SK-N-SH treated with all-trans-retinoic acid at 6 μM for 48 hours (cell line): Measurements from ENCODE around the gene ZNF286A.
"Not testable (repeated sequence)": the region's sequence is repeated elsewhere in the genome, so short reads cannot be mapped to it uniquely, and the experiment has no call there.

Source experiments
- ATAC-seq: fragments of 200-7000 bp; cut with Tn5 transposase; 3 replicates; pipeline ENCODE4 v1.9.1; 2020; ENCODE audit warnings: mild to moderate bottlenecking, moderate library complexity
- ARNTL ChIP-seq: fragments of 450-650 bp; formaldehyde crosslinking; IDR thresholded peaks from 2 replicates; pipeline ENCODE4 v1.5.0; 2020; ENCODE audit warnings: low read depth, mild to moderate bottlenecking, moderate library complexity, borderline replicate concordance
- ESRRG ChIP-seq: fragments of 250-450 bp; sonication (Bioruptor Pico); IDR thresholded peaks from 2 replicates; pipeline ENCODE4 v1.6.1; 2021; ENCODE audit warnings: mild to moderate bottlenecking
- ISL1 ChIP-seq: fragments of 250-450 bp; sonication (Bioruptor Pico); IDR thresholded peaks from 2 replicates; pipeline ENCODE4 v2.1.2; 2022; ENCODE audit warnings: mild to moderate bottlenecking, moderate library complexity
- OSR1 ChIP-seq: fragments of 250-450 bp; sonication (Bioruptor Pico); IDR thresholded peaks from 2 replicates; pipeline ENCODE4 v1.8.0; 2022; ENCODE audit warnings: moderate library complexity, mild to moderate bottlenecking, inconsistent platforms
- TOX ChIP-seq: fragments of 250-450 bp; sonication (Bioruptor Pico); IDR thresholded peaks from 2 replicates; pipeline ENCODE4 v1.8.0; 2021; ENCODE audit warnings: mild to moderate bottlenecking, moderate library complexity, borderline replicate concordance
- TSHZ2 ChIP-seq: fragments of 250-450 bp; sonication (Bioruptor Pico); IDR thresholded peaks from 2 replicates; pipeline ENCODE4 v1.5.0; 2020; ENCODE audit warnings: mild to moderate bottlenecking, moderate library complexity
- ZC3H10 ChIP-seq: fragments of 250-450 bp; sonication (Bioruptor Pico); IDR thresholded peaks from 2 replicates; pipeline ENCODE4 v1.5.1; 2021; ENCODE audit warnings: mild to moderate bottlenecking, moderate library complexity
- ZFP3 ChIP-seq: fragments of 250-450 bp; sonication (Bioruptor Pico); IDR thresholded peaks from 2 replicates; pipeline ENCODE4 v1.5.0; 2020; ENCODE audit warnings: mild to moderate bottlenecking, moderate library complexity
- ZNF565 ChIP-seq: fragments of 450-650 bp; formaldehyde crosslinking; conservative IDR thresholded peaks from 2 replicates; pipeline ENCODE4 v1.5.0; 2020; ENCODE audit warnings: low read depth, mild to moderate bottlenecking, moderate library complexity
- ZNF8 ChIP-seq: fragments of 450-650 bp; formaldehyde crosslinking; IDR thresholded peaks from 2 replicates; pipeline ENCODE4 v1.5.0; 2020; ENCODE audit warnings: mild to moderate bottlenecking, moderate library complexity
- TF ChIP-seq, protein P1 (sequence below): fragments of 250-450 bp; sonication (Bioruptor Pico); IDR thresholded peaks from 2 replicates; pipeline ENCODE4 v1.5.1; 2021; ENCODE audit warnings: mild to moderate bottlenecking, moderate library complexity

Gene ZNF286A

DNA sequence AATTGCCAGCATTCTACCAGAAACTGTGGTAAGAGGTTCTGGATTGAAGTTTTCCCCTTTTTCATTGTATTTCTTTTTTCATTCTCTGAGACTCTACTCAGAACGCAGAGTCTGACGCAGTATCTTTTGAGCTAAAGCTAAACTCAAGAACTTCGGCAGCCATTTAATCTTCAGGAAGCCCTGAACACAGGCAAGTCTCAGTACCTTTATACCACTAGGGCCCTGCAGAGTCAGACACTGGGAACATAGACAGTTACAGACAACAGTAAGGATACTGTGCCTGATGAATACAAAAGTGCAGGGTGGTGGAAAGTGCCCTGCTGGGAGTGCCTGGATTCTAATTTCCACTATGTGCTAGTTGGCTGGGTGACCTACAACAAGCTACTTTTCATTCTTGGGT lies 16.4 kb upstream of the ZNF286A start:
- peak; percentile 25; the same call in 1 of the 3 replicates for ATAC-seq

GRCh38 chr17:15683824-15684478 lies 15.6 kb upstream of the ZNF286A start, which contains the start of gene TRIM16:
TRIM16 (minus strand) TSS chr17:15684311; CDS start chr17:15651609, 32,702 bp downstream.
- ATAC-seq: peak; percentile 97

DNA sequence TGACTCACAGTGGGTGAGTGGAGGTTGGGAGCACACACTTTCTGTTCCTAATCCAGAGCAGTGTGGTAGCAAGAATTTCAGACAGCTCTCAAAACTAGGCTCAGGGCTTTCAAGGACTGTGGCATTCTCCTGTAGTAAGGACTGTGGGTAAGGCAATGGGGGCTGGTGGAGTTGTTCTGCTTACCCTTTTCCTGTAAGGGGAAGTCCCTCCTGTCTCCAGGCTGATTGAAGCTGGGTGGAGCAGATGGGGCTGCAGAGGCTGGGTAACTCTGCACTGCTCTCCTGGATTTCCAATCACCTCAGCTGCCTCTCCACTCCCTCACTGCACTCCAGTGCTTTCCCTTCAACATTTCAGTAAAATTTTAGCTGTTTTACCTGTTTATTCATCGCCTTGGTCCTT lies 12.1 kb upstream of the ZNF286A start:
- not testable (repeated sequence) for ATAC-seq

- peak; percentile 32 for ATAC-seq
These were observed 585 bp upstream of the ZNF286A start for GRCh38 chr17:15698967-15699366.

DNA sequence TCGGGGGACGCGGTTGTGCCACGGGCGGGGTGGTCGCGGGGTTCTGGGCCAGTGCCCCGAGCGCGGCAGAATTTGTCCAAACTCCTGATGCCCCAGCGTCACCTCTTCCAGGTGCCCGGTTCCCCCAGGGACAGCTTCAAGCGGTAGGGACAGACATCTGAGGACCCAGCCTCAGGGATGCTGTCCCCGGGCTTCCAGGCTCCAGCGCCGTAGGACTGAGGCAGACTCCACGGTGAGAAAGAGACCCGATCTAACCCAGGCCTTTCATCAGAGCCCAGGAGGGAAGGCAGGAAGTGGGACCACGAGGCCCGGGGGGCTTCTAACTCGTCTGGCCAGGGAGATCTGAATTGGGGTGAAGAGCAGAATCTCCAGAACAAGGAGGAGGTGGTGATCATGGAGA lies 385 bp downstream of the ZNF286A start:
- peak; percentile 67 for ATAC-seq

DNA sequence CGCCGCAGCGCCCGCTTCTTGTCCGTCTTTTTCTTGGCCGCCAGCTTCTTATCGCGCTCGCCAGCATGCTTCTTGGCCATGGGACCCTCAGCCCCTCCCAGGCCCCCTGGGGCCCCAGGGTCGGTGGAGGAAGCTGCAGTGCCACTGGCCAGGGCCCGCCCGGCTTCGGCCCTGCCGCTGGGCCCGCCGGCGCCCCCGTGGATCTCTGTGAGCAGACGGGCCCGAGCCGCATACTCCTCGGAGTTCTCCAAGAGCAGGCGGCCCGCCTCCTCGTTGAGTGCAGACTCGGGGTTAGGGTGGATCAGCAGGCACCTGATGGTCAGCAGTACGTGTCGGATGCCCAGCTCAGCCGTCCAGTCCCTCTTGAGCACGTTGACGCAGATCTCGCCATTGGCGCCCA lies 4.7 kb downstream of the ZNF286A start:
- ATAC-seq: not testable (repeated sequence)

GRCh38 chr17:15704813-15705212 lies 5.3 kb downstream of the ZNF286A start:
- ATAC-seq: not testable (repeated sequence)

DNA sequence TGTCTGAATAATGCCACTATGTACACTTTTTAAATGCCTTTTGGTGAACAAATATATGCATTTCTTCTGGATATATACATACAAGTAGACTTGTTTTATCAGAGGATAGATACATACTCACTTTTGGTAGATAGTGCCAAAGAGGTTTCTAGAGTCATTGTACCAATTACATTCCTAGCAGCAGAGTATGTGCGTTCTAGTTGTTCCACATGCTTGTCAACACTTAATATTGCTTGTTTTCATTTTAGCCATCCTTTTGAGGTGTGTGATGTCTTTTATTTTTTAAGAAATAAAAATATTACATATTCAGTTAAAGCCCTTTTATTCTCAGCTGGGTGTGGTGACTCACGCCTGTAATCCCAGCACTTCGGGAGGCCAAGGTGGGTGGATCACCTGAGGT lies 9.3 kb downstream of the ZNF286A start:
- ATAC-seq: not testable (repeated sequence)

DNA sequence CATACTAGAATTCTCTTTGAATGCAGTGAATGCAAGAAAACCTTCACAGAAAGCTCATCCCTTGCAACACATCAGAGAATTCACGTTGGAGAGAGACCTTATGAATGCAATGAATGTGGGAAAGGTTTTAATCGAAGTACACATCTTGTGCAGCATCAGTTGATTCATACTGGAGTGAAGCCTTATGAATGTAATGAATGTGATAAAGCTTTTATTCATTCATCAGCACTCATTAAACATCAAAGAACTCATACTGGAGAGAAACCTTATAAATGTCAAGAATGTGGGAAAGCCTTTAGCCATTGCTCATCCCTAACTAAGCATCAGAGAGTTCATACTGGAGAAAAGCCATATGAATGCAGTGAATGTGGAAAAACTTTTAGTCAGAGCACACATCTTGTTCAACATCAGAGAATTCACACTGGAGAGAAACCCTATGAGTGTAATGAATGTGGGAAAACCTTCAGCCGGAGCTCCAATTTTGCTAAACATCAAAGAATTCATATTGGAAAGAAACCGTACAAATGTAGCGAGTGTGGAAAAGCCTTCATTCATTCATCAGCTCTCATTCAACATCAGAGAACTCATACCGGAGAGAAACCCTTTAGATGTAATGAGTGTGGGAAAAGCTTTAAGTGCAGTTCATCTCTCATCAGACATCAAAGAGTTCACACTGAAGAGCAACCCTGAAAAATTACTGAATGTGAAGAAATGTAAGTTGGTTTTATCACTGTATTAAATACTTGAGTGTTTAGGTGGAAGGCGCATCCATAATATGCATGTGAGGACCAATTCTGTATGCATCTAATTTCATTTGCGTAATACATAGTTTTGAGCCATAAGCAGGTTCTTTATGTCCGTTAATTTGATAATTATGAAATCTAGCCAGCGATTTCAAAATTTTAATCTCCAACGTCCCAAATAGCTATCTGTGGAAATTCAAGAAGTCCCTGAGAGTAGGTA lies 17.3 kb downstream of the ZNF286A start:
- ATAC-seq: not testable (repeated sequence)

GRCh38 chr17:15730535-15730934 lies 31.0 kb downstream of the ZNF286A start:
- ATAC-seq: not testable (repeated sequence)

DNA sequence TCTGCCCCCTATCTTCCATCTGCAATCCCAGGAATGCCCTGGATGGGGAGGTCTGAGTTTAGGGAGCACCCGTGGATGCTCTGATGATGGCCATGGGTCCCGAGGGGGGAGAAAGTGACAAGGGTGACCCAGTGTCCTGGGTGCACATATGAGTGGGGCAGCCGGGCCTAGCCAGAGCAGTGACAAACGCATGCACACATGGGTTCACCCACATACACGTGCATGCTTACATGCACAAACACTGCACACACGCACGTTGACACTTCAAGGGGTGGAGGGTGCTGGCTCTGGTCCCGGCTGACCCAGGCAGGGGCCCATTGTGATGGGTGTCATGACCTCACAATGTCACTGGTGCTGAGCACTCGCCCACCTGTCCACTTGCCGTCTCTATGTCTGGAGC lies 32.3 kb downstream of the ZNF286A start, which contains the start of gene TBC1D26:
Gene TBC1D26 (plus strand): TSS at position 384 of the 400 bp plus-strand sequence. CDS start 3,066 bp downstream, outside the sequence.
- not testable (repeated sequence) for ATAC-seq

DNA sequence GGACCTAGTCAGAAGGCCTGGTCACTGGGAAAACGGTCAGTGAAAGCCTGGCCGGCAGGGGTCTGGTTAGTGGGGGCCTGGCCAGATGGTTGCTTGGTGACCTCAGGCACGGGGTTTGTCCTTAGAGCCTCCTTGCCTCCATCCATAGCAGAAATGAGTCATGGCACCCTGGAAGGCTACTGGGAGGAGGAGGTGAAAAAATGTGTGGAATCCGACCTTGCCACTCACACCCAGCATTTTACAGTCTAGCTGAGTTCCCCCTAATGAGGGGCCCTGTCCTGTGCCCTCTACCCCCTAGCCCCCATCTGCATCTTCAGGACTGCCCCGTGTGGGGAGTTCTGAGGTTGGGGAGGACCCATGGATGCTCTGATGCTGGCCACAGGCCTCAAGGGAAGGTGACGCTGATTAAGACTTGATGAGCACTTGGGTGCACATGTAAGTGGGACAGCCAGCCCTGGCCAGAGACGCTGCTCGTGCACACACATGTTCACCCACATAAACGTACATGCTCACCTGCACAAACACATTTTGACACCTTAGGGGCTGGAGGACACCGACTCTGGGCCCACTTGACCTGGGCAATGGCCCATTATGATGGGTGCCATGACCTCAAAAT lies 33.7 kb downstream of the ZNF286A start:
- ATAC-seq: not testable (repeated sequence)

DNA sequence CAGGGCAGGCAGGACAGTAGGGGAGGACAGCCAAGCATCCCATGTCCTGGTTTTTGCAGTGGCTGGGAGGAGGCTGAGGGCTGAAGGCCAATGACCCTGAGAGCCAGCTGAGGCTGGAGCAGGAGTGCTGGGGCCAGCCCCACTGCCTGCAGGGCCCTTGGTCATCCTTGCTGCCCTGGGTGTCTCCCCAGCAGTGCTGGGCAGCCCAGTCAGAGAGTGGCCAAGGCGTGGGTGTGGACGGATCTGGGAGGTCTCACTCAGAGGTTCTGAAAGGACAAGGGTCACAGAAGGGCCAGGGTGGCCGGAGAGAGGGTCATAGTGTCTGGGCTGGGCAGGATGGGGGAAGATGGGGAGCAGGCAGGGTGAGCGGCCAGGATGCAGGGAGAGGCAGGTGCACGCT lies 37.0 kb downstream of the ZNF286A start:
- not testable (repeated sequence) for ATAC-seq

- ATAC-seq: no peak
- TF ChIP-seq ZNF8: no peak
- no peak for TF ChIP-seq ISL1
- TF ChIP-seq ZNF565 (CRISPR knock-in tag): no peak
- TF ChIP-seq TSHZ2: no peak
- TF ChIP-seq, protein P1, sequence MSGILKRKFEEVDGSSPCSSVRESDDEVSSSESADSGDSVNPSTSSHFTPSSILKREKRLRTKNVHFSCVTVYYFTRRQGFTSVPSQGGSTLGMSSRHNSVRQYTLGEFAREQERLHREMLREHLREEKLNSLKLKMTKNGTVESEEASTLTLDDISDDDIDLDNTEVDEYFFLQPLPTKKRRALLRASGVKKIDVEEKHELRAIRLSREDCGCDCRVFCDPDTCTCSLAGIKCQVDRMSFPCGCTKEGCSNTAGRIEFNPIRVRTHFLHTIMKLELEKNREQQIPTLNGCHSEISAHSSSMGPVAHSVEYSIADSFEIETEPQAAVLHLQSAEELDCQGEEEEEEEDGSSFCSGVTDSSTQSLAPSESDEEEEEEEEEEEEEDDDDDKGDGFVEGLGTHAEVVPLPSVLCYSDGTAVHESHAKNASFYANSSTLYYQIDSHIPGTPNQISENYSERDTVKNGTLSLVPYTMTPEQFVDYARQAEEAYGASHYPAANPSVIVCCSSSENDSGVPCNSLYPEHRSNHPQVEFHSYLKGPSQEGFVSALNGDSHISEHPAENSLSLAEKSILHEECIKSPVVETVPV (CRISPR knock-in tag): no peak
- TF ChIP-seq ARNTL (CRISPR knock-in tag): no peak
- no peak for TF ChIP-seq TOX
- no peak for TF ChIP-seq OSR1
- TF ChIP-seq ZC3H10 (CRISPR knock-in tag): no peak
- no peak for TF ChIP-seq ZFP3
- no peak for TF ChIP-seq ESRRG (CRISPR knock-in tag)
These were observed 38.5 kb downstream of the ZNF286A start for GRCh38 chr17:15738066-15738465.
